ENCODE measurements around the gene RNF144A.
"Not testable (repeated sequence)": the region's sequence is repeated elsewhere in the genome, so short reads cannot be mapped to it uniquely, and the experiment has no call there.

The RNF144A gene

DNA sequence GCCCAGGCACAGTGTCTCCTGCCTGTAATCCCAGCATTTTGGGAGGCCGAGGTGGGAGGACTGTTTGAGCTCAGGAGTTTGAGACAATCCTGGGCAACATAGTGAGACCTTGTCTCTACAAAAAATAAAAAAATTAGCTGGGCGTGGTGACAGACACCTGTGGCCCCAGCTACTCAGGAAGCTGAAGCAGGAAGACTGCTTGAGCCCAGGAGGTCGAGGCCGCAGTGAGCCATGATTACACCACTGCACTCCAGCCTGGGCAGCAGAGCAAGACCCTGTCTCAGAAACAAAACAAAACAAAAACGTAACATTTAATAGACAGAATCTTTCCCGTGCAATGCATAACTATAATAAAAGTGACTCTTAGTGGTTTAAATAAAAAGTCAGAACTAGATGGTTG, 84.2 kb downstream of the RNF144A start:
- not testable (repeated sequence) for DNase-seq (ENCODE audit: low read depth in 2 of 3, low spot score in 2 of 3)

DNA sequence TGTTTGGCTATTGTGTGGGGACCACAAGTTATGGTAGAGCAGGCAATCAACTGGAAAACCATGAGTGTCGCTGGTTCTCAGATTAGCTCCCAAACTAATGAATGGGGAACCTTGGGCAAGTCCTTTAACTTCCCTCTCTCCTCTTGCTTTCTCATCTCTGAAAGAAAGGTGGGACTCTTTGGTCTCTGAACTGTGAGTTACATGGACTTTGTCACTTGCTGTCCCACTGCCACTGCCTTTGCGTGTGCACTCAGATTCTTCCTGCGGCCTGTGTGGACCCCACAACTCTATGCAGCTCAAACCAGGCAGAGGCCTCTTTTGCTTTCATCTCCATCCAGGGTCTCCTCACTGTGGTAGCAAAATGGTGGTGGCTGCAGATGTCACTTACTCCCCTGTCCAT, 86.7 kb downstream of the RNF144A start:
- no peak for DNase-seq (ENCODE audit: low read depth in 2 of 3, low spot score in 2 of 3)

GRCh38 chr2:7004636-7005035, 87.4 kb downstream of the RNF144A start:
- no peak for DNase-seq (ENCODE audit: low read depth in 2 of 3, low spot score in 2 of 3)

- no peak for DNase-seq (ENCODE audit: low read depth in 2 of 3, low spot score in 2 of 3)
Measured at GRCh38 chr2:7007488-7007845, 90.3 kb downstream of the RNF144A start.

DNA sequence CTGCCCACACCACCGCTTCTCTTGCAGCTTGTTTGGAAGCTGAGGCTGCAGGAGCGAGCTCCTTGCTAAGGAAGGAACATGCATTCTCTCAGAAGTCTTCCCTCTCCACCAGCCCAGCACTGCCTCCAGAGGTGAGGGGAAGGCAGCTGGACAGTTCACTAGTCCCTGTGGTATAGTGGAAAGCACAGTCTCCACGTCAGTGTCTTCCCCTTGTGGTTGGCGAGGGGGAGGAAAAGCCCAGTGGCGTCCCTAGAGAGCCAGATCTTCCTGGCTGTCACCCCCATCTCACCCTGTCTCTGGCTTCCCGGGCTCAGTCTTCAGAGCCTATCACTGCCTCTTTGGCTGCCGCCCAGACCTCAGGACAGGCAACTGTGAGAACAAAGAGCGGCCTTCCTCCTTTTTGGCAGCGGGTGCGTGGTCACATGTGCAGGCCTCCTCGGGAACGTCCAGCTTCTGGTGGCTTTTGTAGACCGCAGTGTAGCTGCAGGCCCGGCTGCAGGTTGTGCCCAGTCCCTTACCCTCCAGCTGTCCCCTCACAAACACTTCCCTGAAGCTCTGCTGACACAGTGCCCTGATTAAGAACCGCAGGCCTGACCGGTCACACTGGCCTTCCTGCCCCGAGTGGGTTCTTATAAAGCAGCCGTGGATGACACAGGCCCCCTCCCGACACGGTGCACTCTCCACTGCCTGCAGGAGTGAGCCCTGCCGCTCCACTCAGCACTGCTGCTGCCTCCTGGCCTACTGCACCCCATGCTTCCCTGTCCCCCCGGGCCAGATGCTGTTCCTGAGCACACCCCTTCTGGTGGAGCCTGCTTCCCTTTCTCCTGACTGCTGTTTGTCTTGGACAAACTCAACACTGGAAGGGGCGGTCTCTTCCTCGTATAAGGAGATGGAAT, 90.9 kb downstream of the RNF144A start:
- no peak for DNase-seq (ENCODE audit: low read depth in 2 of 3, low spot score in 2 of 3)

DNA sequence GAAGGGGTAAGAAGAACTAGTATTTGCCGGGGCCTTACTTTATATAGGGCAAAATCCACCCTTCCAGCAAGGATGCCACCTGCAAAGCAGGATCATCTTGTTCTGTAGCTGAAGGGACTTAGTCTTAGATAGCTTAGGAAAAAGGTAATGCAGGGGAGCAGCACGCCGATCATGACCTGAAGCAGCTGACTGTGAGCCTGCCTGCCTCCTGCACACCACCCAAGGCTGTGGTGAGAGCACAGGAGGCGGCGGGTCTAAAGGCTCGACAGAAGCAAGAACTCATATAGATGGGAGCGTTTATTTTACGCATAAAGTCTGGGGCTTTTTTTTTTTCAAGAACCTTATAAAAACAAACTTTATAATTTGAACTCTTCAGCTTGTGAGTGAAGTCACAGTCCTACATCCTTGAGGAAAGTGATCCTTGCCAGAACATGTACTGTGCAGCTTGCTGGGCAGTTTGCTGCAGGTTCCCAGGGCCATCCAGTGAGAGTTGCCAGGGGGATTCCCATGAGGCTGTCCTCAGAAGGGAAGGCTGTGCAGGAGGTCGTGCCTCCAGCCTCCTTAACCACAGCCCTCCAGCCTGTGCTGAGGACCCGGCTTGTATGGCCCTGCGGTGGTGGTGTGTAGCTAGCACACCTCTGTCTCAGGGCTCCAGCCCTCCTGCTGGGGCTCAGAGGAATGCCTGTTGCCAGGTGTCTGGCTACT, 92.1 kb downstream of the RNF144A start:
- DNase-seq (ENCODE audit: low read depth in 2 of 3, low spot score in 2 of 3) = no peak

DNA sequence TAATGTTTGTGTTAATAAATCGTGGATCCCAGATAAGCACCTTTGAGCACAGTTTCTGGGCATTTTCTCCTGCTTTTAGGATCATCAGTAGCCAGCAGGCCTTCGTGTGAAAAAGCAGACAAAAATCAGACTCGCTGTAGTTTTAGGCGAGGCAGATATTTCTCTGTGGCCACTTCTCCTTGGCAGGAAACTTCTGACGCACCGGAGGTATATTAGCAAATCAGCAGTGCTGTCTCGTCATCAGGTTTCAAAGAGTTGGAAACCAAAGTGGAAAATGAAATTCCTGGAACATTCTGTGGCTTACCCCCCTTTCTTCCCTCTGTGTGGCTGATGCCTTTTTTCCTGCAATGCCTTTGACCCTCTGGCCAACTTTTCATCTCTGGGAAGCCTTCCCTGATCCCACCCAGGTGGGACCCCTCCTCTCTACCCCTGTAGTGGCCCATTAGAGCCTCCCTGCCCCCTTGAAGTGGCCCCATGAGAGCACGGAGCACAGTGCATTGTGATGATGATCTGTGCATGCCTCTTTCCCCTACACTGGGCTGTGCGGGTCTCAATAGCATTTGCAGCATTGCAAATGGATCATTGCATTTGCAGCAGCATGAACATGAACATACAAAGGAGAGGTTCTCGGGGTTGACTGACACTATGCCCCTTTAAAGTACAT, 93.3 kb downstream of the RNF144A start:
- no peak for DNase-seq (ENCODE audit: low read depth in 2 of 3, low spot score in 2 of 3)

- DNase-seq (ENCODE audit: low read depth in 2 of 3, low spot score in 2 of 3) = no peak
Measured at GRCh38 chr2:7011356-7012083, 94.3 kb downstream of the RNF144A start.

DNA sequence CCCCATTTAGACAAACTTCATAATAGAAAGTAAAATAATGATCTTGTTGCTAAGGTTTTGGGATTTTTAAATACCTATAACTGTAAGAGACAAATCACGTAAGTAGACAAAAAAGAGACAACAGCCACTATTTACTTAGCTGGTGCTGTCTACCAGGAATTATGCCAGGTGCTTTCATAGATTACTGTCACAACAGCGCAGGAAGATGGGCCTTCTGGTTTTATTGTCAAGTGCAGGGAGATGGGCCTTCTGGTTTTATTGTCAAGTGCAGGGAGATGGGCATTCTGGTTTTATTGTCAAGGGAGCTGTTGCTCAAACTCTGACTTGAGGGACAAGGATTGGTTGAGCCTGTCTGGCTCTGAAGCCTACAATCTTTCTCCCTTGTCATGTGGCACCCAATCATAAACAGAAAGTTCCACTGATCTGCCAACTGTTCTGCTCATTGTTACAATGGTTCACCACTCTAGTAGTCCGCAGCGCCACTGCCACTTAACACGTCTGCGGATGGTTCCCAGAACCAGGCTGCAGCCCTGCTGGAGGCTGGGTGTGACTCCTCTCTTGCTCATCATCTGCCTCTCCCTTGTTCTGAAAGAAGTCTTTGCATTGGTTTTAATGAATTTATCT, 95.0 kb downstream of the RNF144A start:
- no peak for DNase-seq (ENCODE audit: low read depth in 2 of 3, low spot score in 2 of 3)

DNA sequence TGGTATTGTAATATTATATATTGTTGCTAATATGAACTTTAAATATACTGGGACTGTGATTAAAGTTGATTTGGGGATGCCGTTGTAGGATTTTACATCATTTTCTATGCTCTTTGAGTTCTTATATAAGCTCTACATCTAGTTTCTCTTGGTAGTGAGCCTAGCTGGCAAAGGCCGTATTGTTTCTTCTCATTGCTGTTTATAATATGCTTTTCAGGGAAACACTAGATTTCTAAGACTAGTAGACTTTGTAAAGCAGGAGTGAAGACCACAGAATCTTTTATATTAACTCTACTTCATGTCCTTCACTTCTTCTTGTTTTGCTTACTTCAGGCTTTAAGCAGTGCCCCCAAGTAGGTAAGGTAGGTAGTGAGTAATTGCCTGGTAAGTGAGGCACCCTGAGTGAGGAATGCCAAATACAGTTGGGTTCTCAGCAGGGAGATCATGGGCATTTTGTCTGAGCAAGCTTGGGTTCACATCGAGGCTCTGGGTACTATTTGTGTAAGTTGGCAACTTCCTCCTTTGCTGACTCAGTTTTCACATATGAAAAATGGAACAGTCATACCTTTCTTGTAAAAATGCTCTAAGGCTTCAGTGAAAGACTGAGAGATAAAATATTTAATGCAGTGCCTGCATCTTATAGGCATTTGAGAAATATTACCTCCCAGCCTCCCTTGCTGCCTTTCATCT, 96.4 kb downstream of the RNF144A start:
- DNase-seq (ENCODE audit: low read depth in 2 of 3, low spot score in 2 of 3) = no peak

DNA sequence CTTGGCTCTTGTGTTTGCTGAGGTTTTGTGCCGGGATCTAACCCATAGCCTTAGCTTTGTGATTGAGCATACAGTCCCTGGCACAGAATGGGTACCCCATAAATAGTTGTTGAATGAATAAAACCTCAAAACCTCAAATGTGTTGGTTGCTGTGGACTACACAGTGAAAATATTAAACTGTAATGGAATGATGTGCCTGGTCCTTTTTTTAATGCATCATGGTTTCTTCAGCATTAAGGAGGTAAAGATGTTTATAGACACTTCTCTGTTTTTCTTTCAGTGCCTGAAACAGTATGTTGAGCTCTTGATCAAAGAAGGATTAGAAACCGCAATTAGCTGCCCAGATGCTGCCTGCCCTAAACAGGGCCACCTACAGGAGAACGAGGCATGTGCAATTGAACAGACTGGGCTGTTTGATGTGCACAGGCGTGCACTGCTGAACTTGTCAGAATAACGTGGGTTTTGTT, 97.0 kb downstream of the RNF144A start:
- no peak for DNase-seq (ENCODE audit: low read depth in 2 of 3, low spot score in 2 of 3)

- no peak for DNase-seq (ENCODE audit: low read depth in 2 of 3, low spot score in 2 of 3)
Measured at GRCh38 chr2:7015007-7015950, 98.1 kb downstream of the RNF144A start.

- no peak for DNase-seq (ENCODE audit: low read depth in 2 of 3, low spot score in 2 of 3)
Measured at GRCh38 chr2:7016148-7016547, 98.9 kb downstream of the RNF144A start.

DNA sequence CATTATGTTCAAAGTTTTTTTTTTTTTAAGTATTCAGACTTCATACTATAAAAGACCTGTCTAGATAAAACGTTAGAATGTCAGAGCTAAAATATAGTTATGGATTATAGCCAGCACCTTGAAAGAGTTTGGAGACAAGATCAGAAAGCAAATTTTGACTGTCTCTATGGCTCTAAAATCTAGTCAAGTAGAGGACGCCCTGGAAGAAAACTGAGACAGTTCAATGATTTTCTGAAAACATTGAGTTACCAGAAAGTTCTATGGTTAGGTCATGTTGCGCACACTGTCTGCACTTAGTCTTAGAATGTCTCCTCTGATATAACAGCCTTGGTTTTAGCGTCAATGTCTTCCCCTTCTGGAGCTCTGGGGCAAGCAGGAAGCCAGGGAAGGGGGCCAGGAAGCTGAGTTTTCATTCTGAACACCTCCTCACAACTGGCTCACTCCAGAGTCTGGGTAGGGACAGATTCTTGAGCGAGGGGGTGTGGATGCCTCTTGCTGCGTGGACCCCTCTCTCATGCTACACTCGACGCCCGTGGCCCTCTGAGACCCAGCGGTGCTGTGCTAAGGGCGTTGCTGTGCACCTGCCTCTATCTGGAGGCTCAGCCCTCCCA, 99.5 kb downstream of the RNF144A start:
- no peak for DNase-seq (ENCODE audit: low read depth in 2 of 3, low spot score in 2 of 3)

- no peak for DNase-seq (ENCODE audit: low read depth in 2 of 3, low spot score in 2 of 3)
Measured at GRCh38 chr2:7017671-7018281, 100.6 kb downstream of the RNF144A start.

- no peak for DNase-seq (ENCODE audit: low read depth in 2 of 3, low spot score in 2 of 3)
Measured at GRCh38 chr2:7018282-7018701, 101.1 kb downstream of the RNF144A start.

- DNase-seq (ENCODE audit: low read depth in 2 of 3, low spot score in 2 of 3) = no peak
Measured at GRCh38 chr2:7018767-7019166, 101.6 kb downstream of the RNF144A start.

DNA sequence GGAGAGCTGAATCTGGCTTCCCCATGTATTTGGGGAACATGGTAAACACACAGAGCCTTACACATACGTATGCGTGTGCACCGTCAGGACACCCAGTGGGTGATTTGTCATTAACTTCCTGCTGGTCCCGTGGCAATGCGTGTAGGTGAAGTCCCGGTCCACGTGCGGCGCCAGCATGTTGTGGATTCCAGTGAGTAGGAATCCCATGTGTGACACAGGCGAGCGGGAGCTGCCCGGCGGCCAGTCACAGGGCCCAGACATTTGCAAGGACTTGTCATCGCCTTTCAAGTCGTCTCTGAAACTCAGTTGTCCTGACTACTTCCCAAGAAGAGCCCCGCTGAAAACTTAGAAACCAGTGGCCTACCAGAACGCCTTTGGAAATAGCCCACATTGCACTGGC, 102.0 kb downstream of the RNF144A start:
- DNase-seq (ENCODE audit: low read depth in 2 of 3, low spot score in 2 of 3) = no peak

All from activated CD8-positive, alpha-beta memory T cell treated with anti-CD3 and anti-CD28 coated beads for 48 hours (primary cell).